HG03025 (cell line): ENCODE data around the gene TMED8.

ENCODE experiments used
- ATAC-seq: cut with Tn5 transposase; IDR thresholded peaks from one replicate; pipeline ENCODE4 v1.9.1; 2021; ENCODE audit warnings: mild to moderate bottlenecking, moderate library complexity; ENCODE audit not compliant: unreplicated experiment, low FRiP score

The TMED8 gene

GRCh38 chr14:77302926-77303325 is 74.0 kb downstream of the TMED8 start:
- ATAC-seq: no peak

DNA sequence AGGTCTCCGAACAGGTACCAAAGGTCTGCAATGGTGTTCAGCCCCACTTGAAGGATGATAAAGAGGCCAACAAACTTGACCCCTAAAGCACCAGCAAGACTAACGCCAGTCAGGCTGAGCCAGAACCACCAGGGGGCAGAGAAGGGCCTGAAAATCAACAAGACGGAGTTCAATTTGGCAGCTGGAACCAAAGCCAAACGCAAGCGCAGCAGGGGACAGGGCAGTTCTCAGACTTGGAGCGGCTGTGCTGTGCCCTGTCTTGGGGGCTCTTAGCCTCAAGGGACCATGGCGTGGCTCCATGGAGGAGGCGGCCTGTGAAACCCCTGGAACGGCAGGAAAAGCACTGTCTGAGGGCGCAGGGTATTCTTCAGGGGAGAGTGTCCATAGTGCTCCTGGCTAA is 75.8 kb downstream of the TMED8 start:
- no peak for ATAC-seq

- no peak for ATAC-seq
Measured at GRCh38 chr14:77299771-77300170, 77.1 kb downstream of the TMED8 start.

DNA sequence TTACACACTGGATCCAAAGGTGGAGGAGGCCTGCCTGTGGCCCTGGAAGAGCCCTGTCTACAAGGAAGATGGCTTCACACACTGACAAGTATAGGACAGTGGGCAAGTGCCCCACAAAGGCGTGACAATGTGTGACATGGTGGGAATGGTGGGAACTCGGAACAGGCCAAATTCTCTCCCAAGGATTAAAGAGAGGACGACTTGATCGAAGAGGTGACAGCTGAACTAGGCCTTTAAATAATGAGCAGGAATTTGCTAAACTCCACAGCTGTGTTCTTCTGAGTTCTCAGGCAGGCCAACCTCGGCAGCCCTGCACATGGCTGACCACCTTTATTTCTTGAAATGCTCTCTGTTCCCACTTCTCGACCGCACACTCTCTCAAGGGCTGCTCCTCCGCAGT is 80.0 kb downstream of the TMED8 start:
- ATAC-seq: no peak

- ATAC-seq: no peak
Measured at GRCh38 chr14:77296155-77296554, 80.7 kb downstream of the TMED8 start.

DNA sequence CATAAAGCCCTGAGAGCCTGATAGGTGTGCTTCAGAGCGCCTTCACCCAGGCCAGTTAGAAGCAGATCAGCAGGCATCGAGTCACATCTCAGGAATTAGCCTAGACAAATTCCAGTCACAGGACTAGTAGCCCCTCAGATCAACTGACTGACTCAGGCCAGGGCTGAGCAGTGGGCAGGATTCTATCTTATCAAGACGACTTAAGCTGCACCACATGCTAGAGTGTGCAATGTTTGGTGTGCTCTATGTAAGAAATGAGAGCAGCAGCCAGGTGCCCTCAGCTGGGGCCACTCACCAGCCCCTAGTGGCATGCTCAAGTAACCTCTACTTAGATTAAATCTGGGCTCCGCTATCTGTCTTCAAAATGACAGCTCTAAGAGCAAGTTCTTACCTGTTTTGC is 86.2 kb downstream of the TMED8 start:
- no peak for ATAC-seq

- ATAC-seq: no peak
Measured at GRCh38 chr14:77286576-77286975, 90.3 kb downstream of the TMED8 start.
